HG02642 (cell line): ENCODE measurements around the gene LBR.
"Not testable (repeated sequence)": the region's sequence is repeated elsewhere in the genome, so short reads cannot be mapped to it uniquely, and the experiment has no call there.

Experiments used
- ATAC-seq: cut with Tn5 transposase; IDR thresholded peaks from one replicate; pipeline ENCODE4 v1.9.1; 2021; ENCODE audit warnings: mild to moderate bottlenecking; ENCODE audit not compliant: unreplicated experiment, poor library complexity

LBR gene

DNA sequence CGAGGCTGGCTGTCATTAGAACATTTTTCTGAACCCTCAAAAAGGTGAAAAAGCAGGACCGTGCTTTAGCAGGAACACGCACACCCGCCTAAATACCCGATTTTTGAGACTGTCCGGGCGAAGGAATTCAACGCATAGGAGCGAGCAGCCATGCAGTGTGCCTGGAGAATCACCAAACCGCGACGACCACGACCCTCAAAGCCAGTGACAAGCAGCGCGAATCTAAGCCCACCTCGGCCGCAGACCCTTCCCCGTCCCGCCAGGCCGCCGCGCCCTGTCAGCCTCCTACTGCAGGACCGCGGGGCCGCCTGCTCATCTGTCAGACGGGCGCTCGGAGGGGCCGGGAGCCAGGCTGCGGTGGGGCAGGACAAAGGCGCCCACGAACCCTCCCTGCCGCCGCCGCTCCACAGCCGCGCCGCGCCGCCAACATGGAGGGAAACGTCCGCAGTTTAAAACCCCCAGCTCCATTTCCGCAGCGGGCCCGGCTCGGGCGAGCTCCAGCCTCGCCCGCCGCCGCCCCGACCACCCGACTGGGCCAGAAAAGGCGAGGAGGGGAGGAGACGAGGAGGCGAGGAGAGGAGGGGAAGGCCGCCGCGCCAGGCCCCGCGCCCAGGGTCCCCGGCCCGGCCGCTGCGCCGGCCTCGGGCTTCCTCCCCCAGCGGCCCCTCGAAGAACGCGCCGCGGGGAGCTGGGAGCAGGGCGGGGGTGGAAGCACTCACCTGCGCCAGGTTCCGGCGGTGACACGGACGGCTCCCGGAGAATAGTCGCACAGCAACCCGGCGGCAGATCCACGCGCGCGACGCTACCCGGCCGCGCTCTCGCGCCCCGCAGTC lies at the start of gene LBR:
Gene LBR (minus strand): TSS at position 804 of the 833 bp plus-strand sequence. CDS start 3,963 bp downstream, outside the sequence.
- ATAC-seq: peak; percentile 43

DNA sequence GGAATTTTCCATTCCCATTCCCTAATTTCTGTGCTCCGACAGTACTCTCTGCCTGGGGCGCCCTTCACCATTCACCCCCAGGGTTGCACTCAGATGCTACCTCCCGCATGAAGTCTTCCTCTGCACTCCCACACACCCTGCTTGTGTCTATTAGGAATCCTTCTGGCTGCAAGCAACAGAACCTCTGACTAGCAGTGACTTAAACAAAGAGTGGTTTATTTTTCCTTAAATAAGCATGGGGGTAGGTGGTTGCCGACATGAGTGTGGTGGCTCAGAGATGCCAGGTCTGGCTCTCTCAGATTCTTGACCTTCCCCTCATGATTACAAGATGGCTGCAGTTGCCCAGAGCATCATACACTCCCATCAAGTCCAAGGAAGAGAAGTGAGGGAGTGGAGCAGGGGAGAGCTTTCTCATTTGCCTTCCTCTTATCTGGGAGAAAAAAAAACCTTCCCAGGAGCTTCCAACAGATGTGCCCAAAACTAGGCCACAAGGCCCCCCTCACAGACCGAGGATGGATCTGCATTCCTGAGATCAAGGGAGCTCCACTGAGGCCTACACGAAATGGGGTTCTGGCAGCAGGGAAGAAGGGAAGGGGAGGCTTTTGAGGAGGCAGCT lies 49.6 kb upstream of the LBR start:
- ATAC-seq: no peak

DNA sequence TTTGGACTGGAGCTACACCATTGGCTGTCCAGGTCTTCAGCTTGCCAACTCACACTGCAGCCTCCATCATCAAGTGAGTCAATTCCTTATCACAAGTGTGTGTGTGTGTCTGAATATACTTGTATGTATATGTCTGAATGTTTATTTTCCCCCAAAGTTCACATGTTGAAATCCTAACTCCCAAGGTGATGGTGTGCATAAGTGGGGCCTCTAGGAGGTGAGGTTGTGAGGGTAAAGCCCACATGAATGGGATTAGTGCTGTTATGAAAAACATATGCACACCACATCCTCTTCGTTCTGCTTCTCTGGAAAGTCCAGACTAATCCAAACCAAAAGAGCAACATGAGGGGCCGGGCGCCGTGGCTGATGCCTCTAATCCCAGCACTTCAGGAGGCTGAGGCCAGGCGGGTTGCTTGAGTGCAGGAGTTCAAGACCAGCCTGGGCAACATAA lies 48.7 kb upstream of the LBR start:
- ATAC-seq: no peak

- ATAC-seq: no peak
Measured at GRCh38 chr1:225476100-225476511, 48.3 kb upstream of the LBR start.

DNA sequence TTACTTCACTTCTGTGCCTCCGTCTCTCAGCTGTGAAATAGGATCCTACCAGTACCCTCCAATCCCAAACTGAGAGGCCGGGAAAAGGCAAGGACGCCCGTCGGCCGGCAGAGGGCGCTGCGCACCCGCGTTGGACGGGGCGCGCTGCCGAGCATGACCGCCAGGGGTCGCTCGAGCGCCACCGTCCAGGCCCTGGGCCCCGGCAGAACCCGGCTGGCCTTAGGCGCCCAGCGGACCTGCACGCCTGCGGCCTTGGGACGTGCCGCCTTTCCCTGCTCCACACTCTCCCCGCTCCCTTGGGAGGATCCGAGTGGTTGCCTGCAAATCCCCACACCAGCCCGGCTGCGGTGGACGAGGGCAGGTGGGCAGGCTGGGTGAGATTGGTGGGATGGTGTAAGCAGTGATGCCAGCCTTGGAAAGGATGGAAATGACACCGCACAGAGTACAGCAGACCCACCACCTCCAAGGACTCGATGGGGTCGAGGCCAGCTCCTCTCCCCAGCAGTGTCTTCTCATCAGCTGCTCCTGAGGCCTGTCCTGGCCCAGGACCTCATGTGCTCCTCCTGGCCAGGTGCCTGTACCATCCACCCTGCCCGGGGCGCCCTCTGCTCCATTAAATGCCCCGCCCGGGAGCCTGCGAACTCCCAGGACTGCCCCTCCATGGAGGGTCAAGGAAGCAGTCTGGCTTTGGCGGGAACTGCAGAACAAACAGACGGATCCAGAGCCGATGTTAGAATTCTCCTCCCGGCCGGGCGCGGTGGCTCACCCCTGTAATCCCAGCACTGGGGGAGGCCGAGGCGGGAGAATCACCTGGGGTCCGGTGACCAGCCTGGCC lies 47.4 kb upstream of the LBR start:
- ATAC-seq: peak; percentile 74

- no peak for ATAC-seq
Measured at GRCh38 chr1:225474439-225474985, 46.7 kb upstream of the LBR start.

DNA sequence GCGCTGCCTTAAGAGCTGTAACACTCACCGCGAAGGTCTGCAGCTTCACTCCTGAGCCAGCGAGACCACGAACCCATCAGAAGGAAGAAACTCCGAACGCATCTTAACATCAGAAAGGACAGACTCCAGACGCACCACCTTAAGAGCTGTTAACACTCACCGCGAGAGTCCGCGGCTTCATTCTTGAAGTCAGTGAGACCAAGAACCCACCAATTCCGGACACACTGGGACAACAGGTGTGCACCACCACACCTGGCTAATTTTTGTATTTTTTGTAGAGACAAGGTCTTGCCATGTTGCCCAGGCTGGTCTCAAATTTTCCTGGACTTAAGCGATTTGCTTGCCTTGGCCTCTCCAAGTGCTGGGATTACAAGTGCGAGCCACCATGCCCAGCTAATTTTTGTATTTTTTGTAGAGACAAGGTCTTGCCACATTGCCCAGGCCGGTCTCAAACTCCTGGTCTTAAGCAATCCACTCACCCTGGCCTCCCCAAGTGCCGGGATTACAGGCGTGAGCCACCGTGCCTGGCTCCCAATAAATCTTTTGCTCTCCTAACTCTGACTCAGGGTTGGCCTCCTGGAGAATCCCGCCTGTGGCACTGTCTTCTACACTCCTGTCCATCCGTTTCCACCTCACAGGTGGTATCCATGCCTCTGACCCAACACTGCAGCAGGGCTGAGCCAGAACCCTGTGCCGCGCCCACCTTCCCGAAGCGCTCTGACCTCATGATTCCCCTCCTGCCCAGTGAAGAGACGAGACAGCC lies 46.0 kb upstream of the LBR start:
- ATAC-seq: not testable (repeated sequence)

DNA sequence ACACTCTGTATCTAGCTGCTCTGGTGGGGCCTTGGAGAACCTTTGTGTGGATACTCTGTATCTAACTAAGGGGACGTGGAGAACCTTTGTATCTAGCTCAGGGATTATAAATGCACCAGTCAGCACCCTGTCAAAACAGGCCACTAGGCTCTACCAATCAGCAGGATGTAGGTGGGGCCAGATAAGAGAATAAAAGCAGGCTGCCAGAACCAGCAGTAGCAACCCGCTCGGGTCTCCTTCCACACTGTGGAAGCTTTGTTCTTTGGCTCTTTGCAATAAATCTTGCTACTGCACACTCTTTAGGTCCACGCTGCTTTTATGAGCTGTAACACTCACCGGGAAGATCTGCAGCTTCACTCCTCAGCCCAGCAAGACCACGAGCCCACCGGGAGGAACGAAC lies 45.4 kb upstream of the LBR start:
- ATAC-seq: not testable (repeated sequence)

GRCh38 chr1:225471453-225472301 lies 43.8 kb upstream of the LBR start:
- no peak for ATAC-seq

DNA sequence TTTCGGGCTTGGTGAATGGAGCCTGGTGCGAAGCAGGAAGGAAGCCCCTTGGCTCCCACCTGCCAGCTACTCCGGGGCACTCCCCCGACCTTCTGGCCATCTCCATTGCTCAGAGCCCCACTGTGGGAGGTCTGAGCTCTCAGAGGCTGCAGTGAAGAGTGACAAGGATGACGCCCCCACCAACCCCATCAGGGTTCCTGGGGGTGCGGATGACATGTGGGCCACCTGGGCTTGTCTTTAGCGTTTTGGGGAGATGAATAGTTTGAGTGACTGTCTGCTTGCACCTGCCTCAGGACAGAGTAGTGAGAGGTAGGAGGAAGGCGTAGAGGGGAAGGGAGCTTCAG lies 43.2 kb upstream of the LBR start:
- ATAC-seq: no peak

- ATAC-seq: no peak
Measured at GRCh38 chr1:225470211-225471108, 42.6 kb upstream of the LBR start.

GRCh38 chr1:225469051-225469450 lies 41.2 kb upstream of the LBR start:
- ATAC-seq: no peak

DNA sequence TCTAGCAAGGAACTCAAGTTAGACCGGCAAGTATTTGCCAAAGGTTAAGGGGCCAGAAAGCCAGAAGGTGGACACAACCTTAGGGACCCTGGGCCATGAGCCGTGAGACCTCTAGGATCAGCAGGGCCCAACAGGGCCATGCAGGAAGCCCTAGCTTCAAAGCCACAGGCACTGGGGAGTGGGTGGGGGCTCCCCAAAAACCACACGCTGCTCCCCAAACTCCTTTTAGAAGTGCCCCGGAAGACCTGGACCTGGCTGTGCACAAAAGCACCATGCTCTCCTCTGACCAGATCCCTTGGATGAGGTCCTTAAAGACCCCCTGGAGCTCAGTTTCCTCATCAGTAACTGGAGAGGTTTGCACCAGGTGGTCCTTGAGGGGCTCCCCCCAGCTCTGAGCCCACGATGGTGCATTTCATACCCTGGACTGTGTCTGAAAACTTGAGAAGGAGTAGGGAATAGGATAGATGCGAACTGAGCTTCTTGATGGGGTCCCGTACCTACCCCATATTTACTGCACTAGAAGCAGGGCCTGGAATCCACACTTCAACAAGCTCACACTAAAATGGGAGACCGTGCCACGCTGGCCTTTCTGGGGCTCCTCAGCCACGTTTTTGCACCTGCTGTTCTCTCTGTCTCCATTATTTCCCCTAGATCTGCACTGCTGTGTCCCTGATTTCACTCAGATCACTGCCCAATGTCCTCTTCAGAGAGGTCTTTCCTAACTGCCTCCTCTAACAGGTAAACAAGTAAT lies 40.6 kb upstream of the LBR start:
- no peak for ATAC-seq

GRCh38 chr1:225467193-225468020 lies 39.6 kb upstream of the LBR start:
- peak; percentile 96 for ATAC-seq

DNA sequence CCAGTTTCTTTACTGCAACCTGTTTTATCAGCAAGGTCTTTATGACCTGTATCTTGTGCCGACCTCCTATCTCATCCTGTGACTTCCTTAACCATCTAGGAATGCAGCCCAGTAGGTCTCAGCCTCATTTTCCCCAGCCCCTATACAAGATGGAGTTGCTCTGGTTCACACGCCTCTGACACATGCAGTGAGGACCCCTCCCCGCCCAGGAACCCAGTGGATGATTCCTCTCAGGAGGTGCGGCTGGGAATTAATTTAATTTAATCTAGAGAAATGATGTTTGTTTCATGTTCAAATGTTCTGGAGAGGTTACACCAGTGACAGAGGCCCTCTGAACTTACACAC lies 39.0 kb upstream of the LBR start:
- ATAC-seq: no peak

- ATAC-seq: no peak
Measured at GRCh38 chr1:225465793-225466517, 38.1 kb upstream of the LBR start.
